GM12878 (cell line): ENCODE data around the gene FBXL15. TPM values are rescaled to one million over a fixed set of nuclear protein-coding genes. Genes with fewer than 3 reads are reported as not detected.

Experiments
- ATAC-seq: fragments of 200-7000 bp; cut with Tn5 transposase; 3 replicates; pipeline ENCODE4 v1.9.1; 2020; ENCODE audit warnings: mild to moderate bottlenecking, moderate library complexity
- BruUV-seq: library from RNA; stranded (reverse); fragments of 400-500 nt; replicated peaks from 2 replicates; lab custom pipeline; 2021; lab: Mats Ljungman, UMichigan
- CTCF ChIA-PET: fragments of 300-600 bp; sonication (Branson Sonifier 250); formaldehyde crosslinking; extraction: SDS; loops from one replicate; lab custom pipeline; 2021; ENCODE audit warnings: inconsistent platforms; lab: Yijun Ruan, JAX
- POLR2A ChIA-PET: fragments of 350-600 bp; formaldehyde crosslinking; extraction: SDS; loops from one replicate; lab custom pipeline; 2021; ENCODE audit warnings: inconsistent platforms; lab: Charles Lee
- RAD21 ChIA-PET: fragments of 300-600 bp; sonication (Branson Sonifier 250); formaldehyde crosslinking; loops from one replicate; lab custom pipeline; 2023; ENCODE audit warnings: antibody characterized with exemption; ENCODE audit not compliant: unreplicated experiment; lab: Charles Lee
- SMC1A ChIA-PET: fragments of 300-600 bp; sonication (Branson Sonifier 250); formaldehyde crosslinking; loops from one replicate; lab custom pipeline; 2023; ENCODE audit not compliant: unreplicated experiment, uncharacterized antibody; lab: Charles Lee
- DNase-seq: peaks from one replicate; pipeline ENCODE4 v3.0.0-alpha.2; 2011; ENCODE audit warnings: low read depth, low spot score
- FAIRE-seq: peaks from 3 replicates; lab custom pipeline; 2011; peaks lifted over from hg19 to GRCh38; lab: Jason Lieb, UNC
- H2AFZ ChIP-seq: 2 replicates; pipeline ENCODE4 v1.6.0; 2011; ENCODE audit warnings: low read depth, low read length, control low read depth; ENCODE audit not compliant: control insufficient read depth
- H3K27ac ChIP-seq: 2 replicates; pipeline ENCODE4 v1.5.1; 2011; ENCODE audit warnings: control low read depth; ENCODE audit not compliant: control insufficient read depth, insufficient read depth
- H3K27me3 ChIP-seq, 2 experiments: replicated peaks in 1 of 2; 2 replicates each; pipeline versions ENCODE4 v1.6.0 to v1.6.1; 2011; ENCODE audit warnings: low read length in 1 of 2; ENCODE audit not compliant: control insufficient read depth in 2 of 2, insufficient read depth in 2 of 2
- H3K36me3 ChIP-seq, 2 experiments: 2 replicates each; pipeline ENCODE4 v1.5.1; 2011; ENCODE audit warnings: low read length in 1 of 2; ENCODE audit not compliant: control insufficient read depth in 2 of 2, insufficient read depth in 2 of 2
- H3K4me1 ChIP-seq: 2 replicates; pipeline ENCODE4 v1.6.1; 2011; ENCODE audit warnings: mild to moderate bottlenecking, low read length, moderate library complexity, mixed read lengths; ENCODE audit not compliant: control insufficient read depth, insufficient read depth
- H3K4me2 ChIP-seq: 2 replicates; pipeline ENCODE4 v1.6.0; 2011; ENCODE audit warnings: control low read depth; ENCODE audit not compliant: control insufficient read depth, insufficient read depth
- H3K4me3 ChIP-seq: fragments of 200-600 bp; sonication (generic); 2 replicates; pipeline ENCODE4 v1.5.1; 2016
- H3K79me2 ChIP-seq: 2 replicates; pipeline ENCODE4 v1.6.0; 2011; ENCODE audit warnings: low read length; ENCODE audit not compliant: control insufficient read depth, insufficient read depth
- H3K9ac ChIP-seq: 2 replicates; pipeline ENCODE4 v1.8.0; 2011; ENCODE audit warnings: low read length, control low read depth, mixed read lengths; ENCODE audit not compliant: control insufficient read depth, insufficient read depth
- H3K9me3 ChIP-seq: replicated peaks from 3 replicates; pipeline ENCODE4 v1.5.1; 2011; ENCODE audit warnings: mild to moderate bottlenecking, low read length; ENCODE audit not compliant: control insufficient read depth, insufficient read depth
- H4K20me1 ChIP-seq: 2 replicates; pipeline ENCODE4 v1.6.0; 2011; ENCODE audit not compliant: control insufficient read depth, insufficient read depth
- BCL11A ChIP-seq: IDR thresholded peaks from 2 replicates; pipeline ENCODE4 v1.6.1; 2011; ENCODE audit warnings: low read depth, low read length
- KLF5 ChIP-seq: fragments of 450-650 bp; IDR thresholded peaks from 2 replicates; pipeline ENCODE4 v1.6.1; 2014; ENCODE audit warnings: mild to moderate bottlenecking; ENCODE audit not compliant: partially characterized antibody
- NR2C2 ChIP-seq: IDR thresholded peaks from 2 replicates; pipeline ENCODE4 v1.6.1; 2011; ENCODE audit warnings: borderline replicate concordance, low read depth; ENCODE audit not compliant: control insufficient read depth, insufficient read length
- POLR2AphosphoS5 ChIP-seq: IDR thresholded peaks from 2 replicates; pipeline ENCODE4 v1.6.1; 2011; ENCODE audit warnings: mild to moderate bottlenecking, low read length, inconsistent platforms
- ZBED1 ChIP-seq: IDR thresholded peaks from 2 replicates; pipeline ENCODE4 v1.6.1; 2016; ENCODE audit warnings: borderline replicate concordance
- WGBS: methylation state at CpG from one replicate; pipeline ENCODE4 v1.1.6; 2016; ENCODE audit warnings: low lambda C conversion rate; ENCODE audit not compliant: insufficient replicate concordance, insufficient coverage; ENCODE audit errors: missing lambda C conversion rate; 5-methylcytosine and 5-hydroxymethylcytosine counted together
- in situ Hi-C: fragments of 300-500 bp; cut with MboI; formaldehyde crosslinking; loops from 9 replicates; pipeline ENCODE4 v1.14.3; 2018; ENCODE audit warnings: mixed read lengths
- intact Hi-C: fragments of 100-400 bp; cut with micrococcal nuclease; formaldehyde crosslinking; loops from one replicate; pipeline ENCODE4 v1.14.2; 2022; ENCODE audit not compliant: unreplicated experiment
- polyA plus RNA-seq, 11 experiments: library from polyadenylated mRNA; depleted of rRNA in 4 of 11; unstranded in 6 of 11; stranded (reverse) in 5 of 11; fragments of >200 nt; fragmentation: Nextera tagmentation in 4 of 11; fragmentation: Illumina TruSeq in 1 of 11; extraction: Ambion mirVana in 4 of 11; extraction: Trizol in 1 of 11; gene quantifications; 1 replicate in 1 of 11; 2 replicates in 10 of 11; pipeline versions ENCODE4 v1.2.1 to v1.2.3, GENCODE V29; 2011 to 2016; ENCODE audit warnings: inconsistent platforms in 2 of 11, missing spikeins in 2 of 11, low read depth in 1 of 11
- total RNA-seq, 4 experiments: library from RNA; depleted of rRNA in 3 of 4; stranded (reverse); fragments of >200 nt in 3 of 4; fragmentation: Illumina TruSeq in 1 of 4; extraction: Trizol in 1 of 4; gene quantifications; 2 replicates each; pipeline versions ENCODE4 v1.2.1 to v1.2.3, GENCODE V29; 2013 to 2021

Gene FBXL15
- total and polyA plus RNA-seq, 10 of the 15 experiments (the other 5 are each of a cell fraction or from before 2014, with no cell fraction given) = 0.13 to 21.3 (median 7.9) TPM

- H3K9me3 ChIP-seq = no peaks in the 10 kb centered on the region
- H3K27ac ChIP-seq = no peak overlapping the region
- FAIRE-seq (no peak), ATAC-seq (no peak), DNase-seq (no peak)
- H3K4me2 ChIP-seq = no peak overlapping the region
- ChIA-PET POLR2A (interaction anchor here (1.2 to 4.9 kb wide), 3 partner anchors 12 to 30 kb away, joined by 3 to 28 read pairs (median 5); partner anchors contain the start of gene C10orf95), RAD21 (interaction anchor here (0.9 kb wide), 1 partner anchor 227 kb away, joined by 3 read pairs; no protein-coding TSS in a partner anchor), SMC1A (interaction anchor here (1.9 kb wide), 1 partner anchor 25 kb away, joined by 5 read pairs; no protein-coding TSS in a partner anchor), CTCF (interaction anchor here (0.7 to 5.6 kb wide), 6 partner anchors 10 to 194 kb away, joined by 5 to 90 read pairs (median 20); partner anchors contain the start of gene NFKB2)
- H3K36me3 ChIP-seq = peaks cover 0 to 5% of the 10 kb centered on the region in 2 experiments; a peak in 2 of 4 replicates
- intact Hi-C loops = no loop called here
- H3K9ac ChIP-seq = no peak overlapping the region
- H3K79me2 ChIP-seq = peaks cover 7% of the 10 kb centered on the region
- WGBS = 83% methylated on average over 9 of the region's 9 CpGs
- H4K20me1 ChIP-seq = peaks cover 2% of the 10 kb centered on the region; the same call in 1 of the 2 replicates
- H3K4me1 ChIP-seq = peaks cover 18% of the 10 kb centered on the region
- TF ChIP-seq KLF5 (no peak), BCL11A (no peak)
- H3K4me3 ChIP-seq = no peak overlapping the region
- no peak overlapping the region for H2AFZ ChIP-seq
- no peaks in the 10 kb centered on the region for H3K27me3 ChIP-seq
- in situ Hi-C loops = no loop called here
- no TSS peak for BruUV-seq
Observed at GRCh38 chr10:102424145-102424544, 3.5 kb downstream of the FBXL15 start.

- Histone ChIP-seq H3K79me2 (peaks cover 7% of the 10 kb centered on the region), H3K4me1 (peaks cover 15% of the 10 kb centered on the region), H3K4me2 (no peak overlapping the region), H3K27ac (no peak overlapping the region), H3K36me3 (peaks cover 0 to 5% of the 10 kb centered on the region in 2 experiments; a peak in 2 of 4 replicates), H3K4me3 (no peak overlapping the region), H3K27me3 (no peaks in the 10 kb centered on the region), H2AFZ (no peak overlapping the region), H4K20me1 (peaks cover 2% of the 10 kb centered on the region; the same call in 1 of the 2 replicates), H3K9me3 (no peaks in the 10 kb centered on the region), H3K9ac (no peak overlapping the region)
- ChIA-PET SMC1A (no interaction called here), RAD21 (no interaction called here), POLR2A (interaction anchor here (1.2 to 2.2 kb wide), 2 partner anchors 26 to 31 kb away, joined by 3 to 5 read pairs; partner anchors contain the start of gene C10orf95), CTCF (interaction anchor here (5.6 kb wide), 1 partner anchor 28 kb away, joined by 90 read pairs; the partner anchor contains the start of gene NFKB2)
- TF ChIP-seq NR2C2 (no peak), POLR2AphosphoS5 (peak; percentile 25; the same call in 1 of the 2 replicates), ZBED1 (no peak)
- FAIRE-seq (no peak), ATAC-seq (no peak), DNase-seq (no peak)
- in situ Hi-C loops = no loop called here
- BruUV-seq = no TSS peak
- intact Hi-C loops = no loop called here
- 85% methylated on average over 6 of the region's 6 CpGs for WGBS
Observed at GRCh38 chr10:102424916-102425315, 4.3 kb downstream of the FBXL15 start.
